Measurements from ENCODE around the gene ROR1. TPM values are rescaled to one million over a fixed set of nuclear protein-coding genes. Genes with fewer than 3 reads are reported as not detected.

ROR1 gene
- total and polyA plus RNA-seq, 2 donors (not counting 1 experiment from before 2014, with no cell fraction given): 0.46 to 16.0 TPM

DNA sequence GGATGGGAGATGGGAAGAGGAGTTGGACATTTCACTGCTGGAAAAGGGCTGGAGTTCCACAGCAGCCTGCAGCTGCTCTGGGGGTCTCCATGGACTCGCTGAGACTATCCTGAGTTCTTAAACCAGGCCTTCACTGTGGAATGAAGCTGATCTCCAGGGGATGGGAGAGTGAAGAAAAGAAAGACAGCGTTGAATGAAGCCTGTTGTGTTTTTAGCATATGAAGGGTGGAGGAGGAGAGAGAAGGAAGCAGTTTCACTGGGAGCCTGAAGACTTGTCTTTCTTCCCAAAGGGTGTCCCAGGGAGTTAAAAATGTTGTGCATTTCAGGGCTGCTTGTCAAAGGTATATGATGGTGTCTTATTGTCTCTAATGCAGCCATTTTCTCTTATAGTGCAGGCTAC lies 9.2 kb downstream of the ROR1 start:
- no peaks in the 10 kb centered on the region for H3K4me1 ChIP-seq (ENCODE audit: control insufficient read depth in 2 of 2, insufficient read depth in 2 of 2, low read length in 2 of 2)
- H3K9ac ChIP-seq (ENCODE audit: low read length): no peak overlapping the region
- no peak for TF ChIP-seq EZH2 (IDR thresholded peaks at IDR 0.05; ENCODE audit: borderline replicate concordance, insufficient read depth, low read depth, low read length, poor library complexity, severe bottlenecking)
- TF ChIP-seq, protein P1, sequence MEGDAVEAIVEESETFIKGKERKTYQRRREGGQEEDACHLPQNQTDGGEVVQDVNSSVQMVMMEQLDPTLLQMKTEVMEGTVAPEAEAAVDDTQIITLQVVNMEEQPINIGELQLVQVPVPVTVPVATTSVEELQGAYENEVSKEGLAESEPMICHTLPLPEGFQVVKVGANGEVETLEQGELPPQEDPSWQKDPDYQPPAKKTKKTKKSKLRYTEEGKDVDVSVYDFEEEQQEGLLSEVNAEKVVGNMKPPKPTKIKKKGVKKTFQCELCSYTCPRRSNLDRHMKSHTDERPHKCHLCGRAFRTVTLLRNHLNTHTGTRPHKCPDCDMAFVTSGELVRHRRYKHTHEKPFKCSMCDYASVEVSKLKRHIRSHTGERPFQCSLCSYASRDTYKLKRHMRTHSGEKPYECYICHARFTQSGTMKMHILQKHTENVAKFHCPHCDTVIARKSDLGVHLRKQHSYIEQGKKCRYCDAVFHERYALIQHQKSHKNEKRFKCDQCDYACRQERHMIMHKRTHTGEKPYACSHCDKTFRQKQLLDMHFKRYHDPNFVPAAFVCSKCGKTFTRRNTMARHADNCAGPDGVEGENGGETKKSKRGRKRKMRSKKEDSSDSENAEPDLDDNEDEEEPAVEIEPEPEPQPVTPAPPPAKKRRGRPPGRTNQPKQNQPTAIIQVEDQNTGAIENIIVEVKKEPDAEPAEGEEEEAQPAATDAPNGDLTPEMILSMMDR (IDR thresholded peaks at IDR 0.05): no peak
- Mint-ChIP-seq H3K9me3 (ENCODE audit: insufficient read depth) (no peaks in the 10 kb centered on the region), H3K4me1 (no peaks in the 10 kb centered on the region), H3K27me3 (peaks cover 14% of the 10 kb centered on the region), H3K27ac (no peak overlapping the region), H3K4me3 (no peak overlapping the region)
- no peaks in the 10 kb centered on the region for H4K20me1 ChIP-seq (ENCODE audit: control insufficient read depth, insufficient read depth, low read length, poor library complexity, severe bottlenecking)
- 100% methylated on average over 1 of the region's 2 CpGs for WGBS (ENCODE audit: insufficient coverage)
- intact Hi-C loops (cut with micrococcal nuclease): no loop called here
- no peaks in the 10 kb centered on the region for H3K27me3 ChIP-seq (replicated peaks in 1 of 4; ENCODE audit: control extremely low read depth in 1 of 4, control insufficient read depth in 3 of 4, insufficient read depth in 4 of 4, low read length in 3 of 4)
- H3K9me3 ChIP-seq (ENCODE audit: control extremely low read depth in 1 of 3, control insufficient read depth in 2 of 3, insufficient read depth in 1 of 3, low read length in 2 of 3): no peaks in the 10 kb centered on the region
- H2AFZ ChIP-seq (ENCODE audit: insufficient read depth, low read depth, low read length, poor library complexity, severe bottlenecking): no peak overlapping the region
- POLR2A ChIA-PET: no interaction called here
- DNase-seq (no peak), ATAC-seq (ENCODE audit: low read depth) (no peak)
- no peak overlapping the region for H3K27ac ChIP-seq (ENCODE audit: low read length in 2 of 2)
- no peaks in the 10 kb centered on the region for H3K36me3 ChIP-seq (replicated peaks in 1 of 2; ENCODE audit: control extremely low read depth in 1 of 2, control insufficient read depth in 1 of 2, extremely low read depth in 1 of 2, insufficient read depth in 2 of 2, low read length in 1 of 2)
- no peak overlapping the region for H3K4me3 ChIP-seq (ENCODE audit: control extremely low read depth in 1 of 5, extremely low read depth in 1 of 5, insufficient read depth in 1 of 5, low read depth in 2 of 5, low read length in 4 of 5)
- H3K79me2 ChIP-seq (ENCODE audit: control insufficient read depth, insufficient read depth, low read length): no peaks in the 10 kb centered on the region
- no peak overlapping the region for H3K4me2 ChIP-seq (replicated peaks; ENCODE audit: low read depth, low read length, poor library complexity, severe bottlenecking)
- CTCF ChIA-PET: no interaction called here

DNA sequence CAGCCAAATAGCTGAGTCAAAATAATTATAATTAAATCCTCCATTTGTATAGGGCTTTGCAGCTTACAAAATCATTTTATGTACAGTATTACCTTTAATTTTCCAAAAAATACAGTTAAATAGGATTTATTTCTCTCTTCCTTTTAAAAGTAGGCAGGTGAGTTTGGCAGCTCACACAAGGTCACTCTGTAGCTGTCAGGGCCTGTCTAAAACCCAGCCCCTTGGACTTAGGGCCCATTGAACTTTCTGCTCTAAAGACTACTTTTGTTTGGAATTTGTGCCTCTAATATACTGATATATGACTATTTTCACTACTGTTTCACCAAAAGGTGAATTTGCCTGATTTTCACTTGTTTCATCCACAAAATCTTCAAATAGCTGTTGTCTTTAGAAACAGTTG lies 10.3 kb downstream of the ROR1 start:
- intact Hi-C loops (cut with micrococcal nuclease): no loop called here
- ATAC-seq (ENCODE audit: low read depth) (no peak), DNase-seq (no peak)
- H3K27me3 ChIP-seq (replicated peaks in 1 of 4; ENCODE audit: control extremely low read depth in 1 of 4, control insufficient read depth in 3 of 4, insufficient read depth in 4 of 4, low read length in 3 of 4): no peaks in the 10 kb centered on the region
- H3K9me3 ChIP-seq (ENCODE audit: control extremely low read depth in 1 of 3, control insufficient read depth in 2 of 3, insufficient read depth in 1 of 3, low read length in 2 of 3): no peaks in the 10 kb centered on the region
- CTCF ChIA-PET: no interaction called here
- no peak overlapping the region for H2AFZ ChIP-seq (ENCODE audit: insufficient read depth, low read depth, low read length, poor library complexity, severe bottlenecking)
- TF ChIP-seq, protein P1 (IDR thresholded peaks at IDR 0.05): no peak
- TF ChIP-seq EZH2 (IDR thresholded peaks at IDR 0.05; ENCODE audit: borderline replicate concordance, insufficient read depth, low read depth, low read length, poor library complexity, severe bottlenecking): no peak
- H3K4me3 Mint-ChIP-seq: no peak overlapping the region
- H3K36me3 ChIP-seq (replicated peaks in 1 of 2; ENCODE audit: control extremely low read depth in 1 of 2, control insufficient read depth in 1 of 2, extremely low read depth in 1 of 2, insufficient read depth in 2 of 2, low read length in 1 of 2): no peaks in the 10 kb centered on the region
- H3K4me1 ChIP-seq (ENCODE audit: control insufficient read depth in 2 of 2, insufficient read depth in 2 of 2, low read length in 2 of 2): no peaks in the 10 kb centered on the region
- H3K9ac ChIP-seq (ENCODE audit: low read length): no peak overlapping the region
- peaks cover 12% of the 10 kb centered on the region for H3K27me3 Mint-ChIP-seq
- H4K20me1 ChIP-seq (ENCODE audit: control insufficient read depth, insufficient read depth, low read length, poor library complexity, severe bottlenecking): no peaks in the 10 kb centered on the region
- H3K27ac ChIP-seq (ENCODE audit: low read length in 2 of 2): no peak overlapping the region
- no peak overlapping the region for H3K27ac Mint-ChIP-seq
- no peak overlapping the region for H3K4me3 ChIP-seq (ENCODE audit: control extremely low read depth in 1 of 5, extremely low read depth in 1 of 5, insufficient read depth in 1 of 5, low read depth in 2 of 5, low read length in 4 of 5)
- POLR2A ChIA-PET: no interaction called here
- no peaks in the 10 kb centered on the region for H3K79me2 ChIP-seq (ENCODE audit: control insufficient read depth, insufficient read depth, low read length)
- H3K9me3 Mint-ChIP-seq (ENCODE audit: insufficient read depth): no peaks in the 10 kb centered on the region
- no peaks in the 10 kb centered on the region for H3K4me1 Mint-ChIP-seq
- H3K4me2 ChIP-seq (replicated peaks; ENCODE audit: low read depth, low read length, poor library complexity, severe bottlenecking): no peak overlapping the region
